ENCODE data around the gene SLC6A3.

- TF ChIP-seq POLR2A (IDR thresholded peaks at IDR 0.05; ENCODE audit: low read length) (no peak), GATA1 (IDR thresholded peaks at IDR 0.05; ENCODE audit: low read depth, low read length) (no peak)
Observed at GRCh38 chr5:1435369-1435768, 9.9 kb downstream of the SLC6A3 start.
